SIG-M5 treated with dmso at 0.1 percent for 504 hours (cell line): ENCODE data around the gene SBF1.

Experiments used
- DNase-seq: peaks from one replicate; lab custom pipeline; 2025; ENCODE audit not compliant: unreplicated experiment; lab: John Stamatoyannopoulos, UW

Gene SBF1

DNA sequence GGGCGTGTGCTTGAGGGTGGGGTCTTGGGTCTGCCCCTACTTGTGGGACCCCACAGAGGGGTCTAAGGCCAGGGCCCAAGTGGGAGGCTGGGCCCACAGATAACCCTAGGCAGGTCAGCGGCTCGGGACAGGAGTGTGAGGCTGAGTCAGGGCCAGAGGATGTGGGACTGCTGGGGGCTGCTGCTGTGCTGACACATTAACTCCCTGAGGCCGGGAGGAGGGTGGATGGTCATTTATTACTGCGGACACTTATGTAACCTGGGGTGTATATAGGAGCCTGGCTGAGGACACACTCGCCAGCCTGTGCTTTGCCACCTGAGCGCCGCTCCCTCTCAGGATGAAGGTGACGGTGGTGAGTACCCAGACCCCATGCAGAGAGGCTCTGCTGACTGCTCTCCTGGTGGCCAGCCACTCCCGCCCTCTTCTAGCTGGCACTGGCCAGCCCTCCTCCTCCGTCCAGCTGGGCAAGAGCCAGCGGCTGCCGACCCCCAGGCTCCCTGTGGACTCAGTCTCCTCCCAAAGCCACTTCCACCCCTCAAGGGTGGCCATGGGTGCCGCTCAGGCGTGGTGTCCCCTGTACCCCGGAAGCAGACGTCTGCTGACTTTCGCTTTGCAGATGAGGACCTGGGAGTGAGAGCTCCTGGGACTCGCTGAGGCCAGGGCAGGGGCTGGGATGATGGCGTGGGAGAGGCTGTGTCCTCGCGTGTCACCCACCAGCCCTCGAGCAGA lies 11.9 kb upstream of the SBF1 start, which contains the start of gene MIOX:
TSS of gene MIOX (plus strand) at position 299 of the 729 bp plus-strand sequence. CDS start at position 338, 39 bp downstream.
- DNase-seq: no peak

DNA sequence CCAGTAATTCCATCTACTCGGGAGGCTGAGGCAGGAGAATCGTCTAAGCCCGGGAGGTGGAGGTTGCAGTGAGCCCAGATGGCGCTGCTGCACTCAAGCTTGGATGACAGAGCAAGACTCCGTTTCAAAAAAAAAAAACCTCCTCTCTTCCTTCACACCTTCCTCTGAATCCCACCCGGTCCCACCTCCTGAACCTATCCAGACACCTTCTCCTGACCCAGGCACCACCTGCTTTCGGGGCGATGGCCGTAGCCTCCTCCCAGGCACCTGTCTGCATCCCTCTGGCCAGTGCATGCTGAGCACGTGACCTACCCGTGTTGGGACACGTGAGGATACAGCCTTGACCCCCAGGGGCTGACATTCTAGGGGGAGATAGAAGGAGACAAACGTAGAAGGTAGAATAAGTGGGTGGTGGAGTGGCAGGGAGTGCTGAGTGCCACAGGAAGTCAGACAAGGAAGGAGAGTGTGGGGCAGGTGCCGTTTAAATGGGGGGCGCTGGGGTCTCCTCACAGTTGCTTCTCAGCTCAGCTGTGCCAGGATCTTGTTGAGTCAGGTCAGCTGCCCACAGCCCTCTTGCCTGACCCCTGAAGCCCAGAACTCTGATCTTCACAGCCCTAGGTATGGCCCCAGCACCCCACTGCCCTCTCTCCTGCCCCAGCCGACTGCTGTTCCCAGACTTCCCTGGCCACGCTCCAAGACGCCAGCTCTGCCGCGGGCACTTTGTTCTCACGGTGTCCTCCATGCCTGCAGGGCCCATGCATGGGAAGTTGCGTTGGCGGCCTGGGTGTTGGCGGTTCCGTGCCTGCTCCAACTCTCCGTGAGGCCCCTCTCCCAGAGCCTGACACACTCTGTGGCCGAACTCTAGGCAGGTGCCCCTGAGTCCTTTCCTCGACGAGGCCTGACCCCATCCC lies 10.6 kb upstream of the SBF1 start:
- no peak for DNase-seq

DNA sequence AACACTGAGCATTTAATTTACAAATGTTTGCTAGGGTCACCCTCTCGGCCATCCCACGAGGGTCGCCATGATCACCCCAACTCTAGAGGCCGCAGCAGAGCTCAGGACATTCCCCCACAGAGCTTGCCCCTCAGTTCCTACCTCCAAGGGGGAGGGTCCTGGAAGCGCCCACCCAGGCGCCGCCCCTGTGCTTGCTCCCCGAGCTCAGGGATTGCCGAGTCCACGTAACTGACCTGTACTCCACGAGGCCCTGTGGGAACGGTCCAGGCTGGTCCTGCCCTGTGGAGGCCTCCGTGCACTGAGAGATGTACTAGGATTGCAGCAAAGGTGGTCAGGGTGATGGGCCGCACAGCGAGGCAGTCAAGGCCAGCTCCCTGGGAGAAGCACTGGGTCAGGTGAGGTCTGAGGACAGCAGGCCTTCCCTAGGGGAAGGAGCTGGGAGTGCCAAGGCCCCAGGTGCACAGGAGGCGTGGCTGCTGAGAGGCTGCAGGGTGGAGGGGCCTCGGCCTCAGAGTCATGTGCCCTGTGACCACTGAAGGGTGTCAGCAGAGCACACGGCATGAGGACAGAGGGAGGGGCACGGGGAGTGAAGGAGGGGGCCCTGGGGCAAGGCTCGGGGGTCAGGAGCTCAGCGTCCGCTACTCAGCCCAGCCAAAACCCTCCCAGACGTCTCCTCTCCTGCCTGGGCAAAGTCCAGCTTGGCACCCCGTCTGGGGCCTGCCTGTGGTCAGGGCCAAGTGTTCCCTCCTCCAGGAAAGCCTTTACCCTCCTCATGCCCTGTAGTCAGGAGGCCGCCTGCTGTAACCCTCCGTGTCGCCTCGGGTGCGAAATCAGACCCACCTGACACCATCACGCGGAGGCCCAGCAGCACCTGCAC lies 9.4 kb upstream of the SBF1 start:
- DNase-seq: no peak

DNA sequence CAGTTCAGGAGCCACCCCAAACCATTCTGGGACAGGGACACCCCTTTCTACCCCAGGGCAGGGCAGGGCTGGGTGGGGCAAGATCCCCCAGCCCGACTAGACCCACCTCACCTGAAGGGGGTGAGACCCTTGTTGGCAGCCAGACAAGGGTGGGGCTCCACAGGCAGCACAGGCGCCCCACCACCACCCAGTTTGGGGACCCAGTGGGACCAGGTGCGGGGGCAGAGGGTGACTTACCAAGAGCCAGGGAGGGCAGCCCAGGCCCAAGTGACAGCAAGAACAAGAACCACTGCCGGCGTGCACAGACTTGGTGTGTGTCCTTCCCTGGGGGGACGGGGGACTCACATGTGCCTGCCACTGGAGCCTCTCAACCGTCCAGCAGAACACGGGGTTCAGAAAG lies 8.7 kb upstream of the SBF1 start:
- no peak for DNase-seq

DNA sequence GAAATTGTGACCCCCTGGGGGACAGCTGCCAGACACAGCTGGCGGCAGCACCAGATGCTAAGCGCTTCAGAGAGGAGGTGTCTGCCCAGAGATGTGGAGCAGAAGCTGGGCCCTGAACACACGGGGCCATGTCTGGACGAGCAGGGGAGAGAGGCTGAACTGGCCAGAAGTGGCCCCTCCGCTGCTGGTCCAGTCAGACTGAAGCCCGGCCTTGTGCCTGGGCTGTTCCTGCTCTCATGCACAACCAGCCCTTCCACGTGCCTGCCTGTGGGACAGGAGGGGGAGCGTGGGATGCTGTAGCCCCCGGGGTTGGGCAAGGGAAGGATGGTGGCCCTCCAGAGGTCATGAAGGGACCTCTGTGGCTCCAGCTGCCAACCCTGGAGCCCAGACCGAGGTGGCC lies 8.3 kb upstream of the SBF1 start:
- no peak for DNase-seq

DNA sequence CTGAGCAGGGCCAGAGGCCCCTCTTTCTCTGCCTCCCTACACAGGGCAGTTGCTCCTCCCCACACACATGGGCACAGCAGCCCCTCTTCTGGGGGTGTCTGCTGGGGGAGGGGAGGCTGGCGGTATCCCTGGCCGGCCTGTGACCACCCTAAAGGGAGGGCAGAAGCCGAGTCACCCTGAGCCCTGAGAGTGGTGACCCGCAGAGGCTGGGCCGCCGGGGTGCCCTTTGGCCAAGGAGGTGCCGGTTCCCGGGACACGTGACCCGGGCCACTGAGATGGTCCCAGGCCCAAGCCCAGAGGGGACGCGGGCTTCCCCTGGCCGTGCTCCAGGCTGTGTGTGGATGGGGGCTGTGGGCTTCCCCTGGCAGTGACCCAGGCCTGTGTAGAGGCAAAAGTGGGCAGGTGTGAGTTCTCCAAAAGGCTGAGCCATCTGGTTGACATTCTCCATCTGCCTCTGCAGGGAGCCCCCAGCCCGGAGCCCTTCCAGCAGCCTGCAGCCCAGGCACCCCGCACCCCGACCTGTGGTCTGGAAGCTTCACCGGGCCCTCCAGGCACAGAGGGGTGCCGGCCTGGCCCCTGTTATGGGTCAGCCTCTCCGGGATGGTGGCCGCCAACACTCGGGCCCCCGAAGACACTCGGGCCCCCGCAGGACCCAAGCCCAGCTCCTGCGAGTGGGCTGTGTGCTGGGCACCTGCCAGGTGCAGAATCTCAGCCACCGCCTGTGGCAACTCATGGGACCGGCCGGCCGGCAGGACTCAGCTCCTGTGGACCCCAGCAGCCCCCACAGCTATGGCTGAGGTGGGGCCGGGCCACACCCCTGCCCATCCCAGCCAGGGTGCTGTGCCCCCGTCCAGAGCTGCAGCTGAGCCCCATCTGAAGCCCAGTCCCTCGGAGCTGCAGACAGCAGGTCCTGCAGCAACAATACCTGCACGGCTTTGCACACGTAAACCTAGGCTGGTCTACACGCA lies 7.6 kb upstream of the SBF1 start:
- no peak for DNase-seq

DNA sequence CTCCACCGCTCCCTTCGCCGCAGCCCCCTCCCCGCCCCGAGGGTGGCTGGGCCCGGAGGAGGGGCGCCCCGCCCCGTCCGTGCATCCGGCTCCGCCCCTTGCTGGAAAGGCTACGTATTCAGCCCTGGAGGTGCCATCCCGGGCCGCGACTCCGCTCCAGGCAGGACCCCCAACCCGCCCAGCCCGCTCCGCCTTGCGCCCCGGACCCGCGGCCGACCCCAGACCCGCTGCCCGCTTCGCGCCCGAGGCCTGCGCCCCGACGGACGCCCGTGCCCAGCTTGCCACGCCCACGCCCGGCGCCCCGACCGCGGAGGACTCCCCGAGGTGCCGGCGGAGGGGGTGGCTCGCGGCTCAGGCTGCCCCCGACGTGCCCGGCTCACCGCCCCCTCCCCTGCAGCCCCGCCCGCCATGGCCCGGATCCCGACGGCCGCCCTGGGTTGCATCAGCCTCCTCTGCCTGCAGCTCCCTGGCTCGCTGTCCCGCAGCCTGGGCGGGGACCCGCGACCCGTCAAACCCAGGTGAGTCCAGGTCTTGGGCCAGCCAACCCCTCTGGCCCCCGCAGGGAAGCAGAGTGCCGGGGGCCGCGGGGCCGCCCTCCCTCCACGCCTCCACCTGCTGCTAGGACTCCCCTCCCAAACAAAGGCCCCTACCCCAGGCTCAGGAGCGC lies 6.7 kb upstream of the SBF1 start, which contains the start of gene ADM2:
TSS of gene ADM2 (plus strand) at position 104 of the 667 bp plus-strand sequence. CDS start at position 409, 305 bp downstream.
- DNase-seq: no peak

DNA sequence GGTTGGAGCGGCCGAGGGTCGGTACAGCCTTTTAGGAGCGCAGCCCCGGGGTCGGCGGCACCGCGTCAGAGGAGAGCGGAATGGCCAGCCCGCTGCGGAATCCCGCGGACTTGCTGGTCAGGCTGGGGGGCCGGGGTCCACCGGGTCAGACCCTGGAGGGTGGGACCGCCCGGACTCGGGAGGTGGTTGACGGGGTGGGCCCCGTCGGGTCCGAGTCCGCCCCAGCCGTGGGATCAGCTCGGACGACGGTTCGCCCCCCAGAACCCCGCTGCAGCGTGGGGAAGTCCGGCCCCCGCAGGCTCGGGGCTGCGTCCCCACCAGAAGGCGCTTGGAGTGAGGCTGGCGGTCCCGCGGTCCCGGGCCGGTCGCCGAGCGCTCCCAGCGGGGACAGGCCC lies 6.2 kb upstream of the SBF1 start:
- no peak for DNase-seq

DNA sequence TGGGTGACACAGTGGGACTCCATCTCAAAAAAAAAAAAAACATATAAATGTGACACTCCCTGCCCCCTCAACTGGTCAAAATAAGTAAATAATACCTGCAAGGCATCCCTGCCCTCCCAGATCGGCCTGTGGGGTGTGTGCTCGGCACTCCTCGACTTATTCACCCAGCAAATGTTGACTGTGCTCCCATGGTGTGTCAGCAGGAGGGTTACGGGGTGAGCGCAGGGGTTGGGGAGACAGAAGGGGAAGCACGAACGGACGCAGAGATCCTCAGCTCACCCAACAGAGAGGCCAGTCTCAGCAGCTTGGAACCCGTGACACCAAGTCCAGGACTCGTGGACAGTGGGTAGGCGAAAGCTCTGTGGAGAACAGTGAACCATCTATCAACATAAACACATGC lies 4.9 kb upstream of the SBF1 start:
- no peak for DNase-seq

DNA sequence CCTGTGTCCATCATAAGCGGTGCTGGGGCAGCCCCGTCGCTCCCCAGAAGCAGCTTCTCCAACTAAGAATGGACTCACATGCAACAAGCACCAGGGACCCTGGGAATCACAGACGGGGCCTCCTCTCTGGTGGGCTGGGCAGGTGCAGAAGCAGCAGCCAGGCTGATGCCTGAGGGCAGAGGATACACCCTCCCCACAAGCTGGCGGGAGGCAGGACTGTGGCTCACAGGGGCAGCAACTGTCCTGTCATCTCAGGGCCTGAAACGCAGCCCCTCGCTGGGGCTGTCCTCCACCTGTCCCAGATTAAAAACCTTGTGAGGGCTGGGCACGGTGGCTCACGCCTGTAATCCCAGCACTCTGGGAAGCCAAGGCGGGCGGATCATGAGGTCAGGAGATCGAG lies 3.1 kb upstream of the SBF1 start:
- DNase-seq: no peak

DNA sequence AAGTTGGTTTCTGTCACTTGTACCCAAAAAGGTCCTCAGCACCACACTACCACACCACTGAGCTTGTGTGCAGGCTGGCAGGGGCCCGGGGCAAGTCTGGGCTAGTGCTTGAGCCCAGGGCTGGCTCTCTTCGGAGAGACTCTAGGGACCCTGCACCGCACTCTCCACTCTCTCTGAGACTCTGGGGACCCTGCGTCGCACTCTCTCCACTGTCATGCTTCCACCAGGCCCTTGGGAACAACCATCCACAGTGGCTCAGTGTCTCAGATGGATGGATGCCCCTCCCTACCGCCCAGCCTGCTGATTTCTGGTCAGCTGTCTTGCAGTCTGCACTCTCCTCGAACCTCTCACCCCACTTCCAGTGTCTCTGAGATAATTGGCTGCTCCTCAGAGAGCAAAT lies 2.0 kb upstream of the SBF1 start:
- no peak for DNase-seq

DNA sequence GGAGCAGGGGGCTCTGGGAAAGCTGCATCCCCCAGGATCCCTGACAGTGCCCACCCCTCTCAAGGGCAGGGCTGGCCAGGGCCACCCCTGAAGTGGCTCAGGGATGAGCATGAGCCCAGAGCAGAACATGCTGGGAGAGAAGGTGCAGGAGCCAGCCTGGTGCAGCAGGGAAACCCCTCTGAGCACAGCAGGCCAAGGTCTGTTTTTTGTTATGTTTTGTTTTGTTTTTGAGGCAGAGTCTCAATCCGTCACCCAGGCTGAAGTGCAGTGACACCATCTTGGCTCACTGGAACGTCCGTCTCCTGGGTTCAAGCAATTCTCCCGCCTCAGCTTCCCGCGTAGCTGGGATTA lies 792 bp upstream of the SBF1 start:
- DNase-seq: no peak

DNA sequence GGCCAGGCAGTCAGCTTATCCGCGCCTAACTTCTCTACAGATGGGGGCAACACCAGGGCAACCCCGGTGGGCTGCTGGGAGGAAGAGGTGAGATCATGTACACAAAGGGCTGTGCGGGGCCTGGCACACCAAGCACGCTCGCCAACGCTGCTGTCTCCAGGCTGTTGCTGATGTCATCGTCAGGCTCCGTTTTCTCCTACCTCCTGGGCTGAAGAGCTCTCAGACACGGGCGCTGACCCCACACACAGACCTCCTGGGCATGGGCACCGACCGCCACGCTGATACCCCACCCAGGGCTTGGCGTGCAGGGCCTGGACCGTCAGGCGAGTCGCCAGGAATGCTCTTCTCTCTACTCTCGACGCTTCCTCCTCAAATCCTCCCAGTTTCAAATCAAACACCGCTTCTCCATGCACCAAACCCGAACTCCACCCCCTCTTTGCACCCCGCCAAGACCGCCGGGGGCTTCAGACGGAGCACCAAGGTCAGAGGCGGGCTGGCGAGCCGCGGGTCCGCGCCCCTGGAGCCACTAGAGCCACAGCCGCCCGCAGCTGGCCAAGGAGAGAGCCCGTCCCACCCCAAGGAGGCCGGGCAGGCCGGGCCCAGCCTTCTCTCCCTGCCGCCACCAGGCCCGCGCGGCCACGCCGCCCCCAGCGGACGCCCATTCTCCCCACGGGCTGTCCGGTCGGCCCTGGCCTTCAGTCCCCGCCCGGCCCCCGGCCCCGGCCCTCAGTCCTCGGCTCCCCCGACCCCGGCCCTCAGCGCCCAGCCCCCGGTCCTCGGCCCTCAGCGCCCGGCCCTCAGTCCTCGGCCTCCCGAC lies 772 bp downstream of the SBF1 start:
- DNase-seq: no peak

DNA sequence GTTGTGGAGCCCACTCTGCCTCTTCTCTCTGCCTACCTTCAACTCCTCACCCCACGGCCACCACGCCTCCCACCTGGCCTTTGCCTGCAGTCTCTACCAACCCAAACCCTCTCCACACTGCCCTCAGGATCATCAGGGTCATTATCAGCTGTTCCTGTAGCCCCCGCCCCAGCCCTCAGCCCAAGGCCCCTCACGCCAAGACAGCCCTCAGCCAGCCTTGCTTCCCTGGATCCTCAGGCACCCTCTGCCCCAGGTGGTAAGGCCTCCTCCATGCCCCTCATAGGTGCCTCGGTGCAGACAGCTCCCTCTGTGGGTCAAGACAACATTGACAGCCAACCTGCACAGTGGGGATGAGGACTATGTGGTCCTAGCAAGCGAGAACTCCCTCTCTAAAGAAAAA lies 1.7 kb downstream of the SBF1 start:
- DNase-seq: no peak

DNA sequence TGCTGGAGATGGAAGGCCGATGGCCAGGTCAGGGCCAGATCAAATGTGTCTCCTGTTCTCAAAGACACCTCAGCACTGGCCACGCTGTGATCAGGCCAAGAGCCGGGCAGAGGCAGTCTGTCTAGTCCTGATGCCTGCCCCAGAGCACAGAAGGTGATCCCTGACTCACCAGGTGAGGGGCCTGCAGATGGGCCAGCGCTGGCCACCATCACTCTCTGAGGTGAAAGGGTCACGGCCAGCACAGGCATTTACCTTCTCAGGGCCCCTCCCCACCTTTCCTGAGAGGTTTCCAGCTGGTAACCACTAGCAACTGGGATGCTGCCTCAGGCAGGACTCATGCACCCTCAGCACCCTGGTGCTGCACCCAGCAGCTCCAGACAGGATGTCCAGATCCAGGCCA lies 2.9 kb downstream of the SBF1 start:
- DNase-seq: no peak

DNA sequence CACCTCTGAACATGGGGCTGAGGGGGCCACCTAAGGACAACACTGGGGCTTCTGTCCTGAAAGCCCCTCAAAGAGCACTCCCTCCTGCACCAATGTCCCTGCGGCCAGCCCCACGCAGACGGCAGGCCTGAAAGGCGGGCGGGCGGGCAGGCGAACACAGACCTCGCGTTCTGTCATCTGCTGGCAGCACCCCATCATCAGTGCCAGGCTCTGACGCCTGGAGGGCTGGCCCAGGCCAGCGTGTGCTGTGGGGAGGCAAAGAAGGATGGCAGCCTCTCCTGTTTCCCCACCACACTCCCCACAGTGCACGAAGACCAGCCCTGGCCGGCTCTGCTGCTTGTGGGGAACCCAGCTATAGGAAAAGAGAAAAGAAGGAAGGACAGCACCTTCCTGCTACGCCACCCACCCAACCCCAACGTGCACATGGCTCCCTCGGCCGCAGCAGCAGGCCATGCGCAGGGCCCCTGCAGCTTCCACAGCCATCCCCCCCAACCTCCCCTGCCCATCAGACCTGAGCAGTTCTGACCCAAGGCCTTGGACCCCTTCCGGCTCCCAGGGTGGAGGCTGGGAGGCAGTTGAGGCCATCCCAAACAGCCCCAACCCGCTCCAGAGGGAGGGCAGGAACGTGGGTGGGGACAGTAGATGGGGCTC lies 3.5 kb downstream of the SBF1 start:
- no peak for DNase-seq

DNA sequence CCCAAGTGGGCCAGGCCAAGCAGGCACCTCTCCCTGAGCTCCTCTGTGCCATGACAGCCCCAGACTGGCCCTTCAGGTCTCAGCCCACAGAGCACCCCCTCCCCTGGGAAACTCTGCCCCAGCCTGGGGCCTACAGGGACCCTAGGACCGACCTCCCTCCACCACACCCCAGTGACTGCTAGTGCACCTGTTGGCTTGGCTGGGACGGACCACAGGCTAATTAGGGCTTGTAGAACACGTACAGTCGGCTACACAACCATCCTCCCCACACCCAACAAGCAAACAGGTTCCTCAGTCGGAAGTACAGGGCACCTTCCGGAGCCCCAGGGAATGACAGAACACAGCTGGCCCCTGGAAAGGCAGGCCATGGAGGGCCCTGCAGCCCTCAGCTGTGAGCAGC lies 4.3 kb downstream of the SBF1 start:
- DNase-seq: no peak
